PC-9 (cell line): Measurements from ENCODE around the gene PGS1. TPM values are rescaled to one million over a fixed set of nuclear protein-coding genes. Genes with fewer than 3 reads are reported as not detected.

ENCODE experiments used
- BruUV-seq: library from RNA; stranded (reverse); fragments of 400-500 nt; replicated peaks from 2 replicates; lab custom pipeline; 2021; lab: Mats Ljungman, UMichigan
- CTCF ChIA-PET: fragments of 300-600 bp; sonication (Branson Sonifier 250); formaldehyde crosslinking; loops from one replicate; lab custom pipeline; 2022; ENCODE audit warnings: antibody characterized with exemption; lab: Charles Lee
- POLR2A ChIA-PET: fragments of 300-600 bp; sonication (Branson Sonifier 250); formaldehyde crosslinking; loops from one replicate; lab custom pipeline; 2022; ENCODE audit warnings: antibody characterized with exemption; ENCODE audit not compliant: unreplicated experiment; lab: Charles Lee
- DNase-seq, 2 experiments: peaks; one replicate each; pipeline versions ENCODE4 v3.0.0 to v3.0.0-alpha.2; 2015 to 2022; ENCODE audit warnings: mixed read lengths in 1 of 2
- H2AFZ ChIP-seq: fragments of 200-600 bp; sonication (generic); 2 replicates; pipeline ENCODE4 v1.8.1; 2017; ENCODE audit warnings: antibody characterized with exemption
- H3F3A ChIP-seq: fragments of 200-600 bp; sonication (generic); 2 replicates; pipeline ENCODE4 v1.8.1; 2017; ENCODE audit warnings: antibody characterized with exemption, mild to moderate bottlenecking, low read depth; ENCODE audit not compliant: insufficient read depth
- H3K27ac ChIP-seq: fragments of 200-600 bp; sonication (generic); 2 replicates; pipeline ENCODE4 v1.6.1; 2016; ENCODE audit warnings: mixed run types
- H3K27me3 ChIP-seq: fragments of 200-600 bp; sonication (generic); 2 replicates; pipeline ENCODE4 v1.6.1; 2016; ENCODE audit warnings: low read depth, mixed run types; ENCODE audit not compliant: insufficient read depth
- H3K36me3 ChIP-seq: fragments of 200-600 bp; sonication (generic); 2 replicates; pipeline ENCODE4 v1.6.1; 2016; ENCODE audit warnings: low read depth, mixed run types
- H3K4me1 ChIP-seq: fragments of 200-600 bp; sonication (generic); replicated peaks from 2 replicates; pipeline ENCODE4 v1.6.1; 2016; ENCODE audit warnings: mixed run types; ENCODE audit not compliant: insufficient read depth
- H3K4me2 ChIP-seq: fragments of 200-600 bp; sonication (generic); 2 replicates; pipeline ENCODE4 v1.6.1; 2017; ENCODE audit warnings: mixed run types
- H3K4me3 ChIP-seq: fragments of 200-600 bp; sonication (generic); 2 replicates; pipeline ENCODE4 v1.6.1; 2016; ENCODE audit warnings: mixed run types
- H3K79me2 ChIP-seq: fragments of 200-600 bp; sonication (generic); 2 replicates; pipeline ENCODE4 v1.6.1; 2017; ENCODE audit warnings: low read depth, mixed run types
- H3K9me2 ChIP-seq: fragments of 200-600 bp; sonication (generic); 2 replicates; pipeline ENCODE4 v1.8.1; 2017; ENCODE audit warnings: mild to moderate bottlenecking; ENCODE audit not compliant: insufficient read depth
- H3K9me3 ChIP-seq: fragments of 200-600 bp; sonication (generic); 2 replicates; pipeline ENCODE4 v1.8.1; 2016; ENCODE audit warnings: low read depth; ENCODE audit not compliant: insufficient read depth
- H4K20me1 ChIP-seq: fragments of 200-600 bp; sonication (generic); 2 replicates; pipeline ENCODE4 v1.8.1; 2017; ENCODE audit not compliant: insufficient read depth
- EZH2 ChIP-seq: fragments of 200-600 bp; sonication (generic); IDR thresholded peaks from 2 replicates; pipeline ENCODE4 v1.8.0; 2017; ENCODE audit warnings: antibody characterized with exemption, low read depth
- intact Hi-C: fragments of 100-400 bp; cut with micrococcal nuclease; formaldehyde crosslinking; loops from one replicate; pipeline ENCODE4 v1.10.0; 2022; ENCODE audit not compliant: unreplicated experiment
- total RNA-seq: library from RNA; stranded (reverse); gene quantifications from 2 replicates; pipeline ENCODE4 v1.2.3, GENCODE V29; 2021
- TF ChIP-seq, protein P1 (sequence below): fragments of 200-600 bp; sonication (generic); conservative IDR thresholded peaks from 2 replicates; pipeline ENCODE4 v1.6.1; 2017; ENCODE audit warnings: mixed run types, antibody characterized with exemption, mild to moderate bottlenecking, moderate library complexity

Gene PGS1
- total RNA-seq, 1 experiment from 2014 or later = 40.2 TPM

DNA sequence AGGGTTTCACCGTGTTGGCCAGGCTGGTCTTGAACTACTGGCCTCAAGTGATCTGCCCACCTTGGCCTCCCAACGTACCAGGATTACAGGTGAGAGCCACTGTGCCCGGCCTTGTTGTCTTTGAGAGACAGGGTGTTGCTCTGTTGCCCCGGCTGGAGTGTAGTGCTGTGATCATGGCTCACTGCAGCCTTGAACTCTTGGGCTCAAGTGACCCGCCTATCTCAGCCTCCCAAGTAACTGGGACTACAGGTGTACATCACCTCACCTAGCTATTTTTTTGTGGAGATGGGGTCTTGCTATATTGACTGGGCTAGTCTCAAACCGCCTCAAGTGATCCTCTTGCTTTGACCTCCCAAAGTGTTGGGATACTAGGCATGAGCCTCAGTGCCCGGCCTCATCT lies 68.4 kb downstream of the PGS1 start:
- BruUV-seq = no TSS peak
- ChIA-PET CTCF (interaction anchor here (0.6 kb wide), 4 partner anchors 24 to 402 kb away, joined by 3 to 12 read pairs (median 6); no protein-coding TSS in a partner anchor), POLR2A (no interaction called here)
- H3K9me3 ChIP-seq = no peaks in the 10 kb centered on the region
- H2AFZ ChIP-seq = no peak overlapping the region
- H3K27me3 ChIP-seq = no peaks in the 10 kb centered on the region
- intact Hi-C loops = no loop called here
- no peak overlapping the region for H3K4me2 ChIP-seq
- H3K9me2 ChIP-seq = no peaks in the 10 kb centered on the region
- no peaks in the 10 kb centered on the region for H3K36me3 ChIP-seq
- no peak overlapping the region for H3K4me3 ChIP-seq
- no peaks in the 10 kb centered on the region for H3K79me2 ChIP-seq
- no peak overlapping the region for H3K27ac ChIP-seq
- TF ChIP-seq EZH2 = no peak
- TF ChIP-seq, protein P1, sequence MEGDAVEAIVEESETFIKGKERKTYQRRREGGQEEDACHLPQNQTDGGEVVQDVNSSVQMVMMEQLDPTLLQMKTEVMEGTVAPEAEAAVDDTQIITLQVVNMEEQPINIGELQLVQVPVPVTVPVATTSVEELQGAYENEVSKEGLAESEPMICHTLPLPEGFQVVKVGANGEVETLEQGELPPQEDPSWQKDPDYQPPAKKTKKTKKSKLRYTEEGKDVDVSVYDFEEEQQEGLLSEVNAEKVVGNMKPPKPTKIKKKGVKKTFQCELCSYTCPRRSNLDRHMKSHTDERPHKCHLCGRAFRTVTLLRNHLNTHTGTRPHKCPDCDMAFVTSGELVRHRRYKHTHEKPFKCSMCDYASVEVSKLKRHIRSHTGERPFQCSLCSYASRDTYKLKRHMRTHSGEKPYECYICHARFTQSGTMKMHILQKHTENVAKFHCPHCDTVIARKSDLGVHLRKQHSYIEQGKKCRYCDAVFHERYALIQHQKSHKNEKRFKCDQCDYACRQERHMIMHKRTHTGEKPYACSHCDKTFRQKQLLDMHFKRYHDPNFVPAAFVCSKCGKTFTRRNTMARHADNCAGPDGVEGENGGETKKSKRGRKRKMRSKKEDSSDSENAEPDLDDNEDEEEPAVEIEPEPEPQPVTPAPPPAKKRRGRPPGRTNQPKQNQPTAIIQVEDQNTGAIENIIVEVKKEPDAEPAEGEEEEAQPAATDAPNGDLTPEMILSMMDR = no peak
- no peaks in the 10 kb centered on the region for H4K20me1 ChIP-seq
- H3F3A ChIP-seq = no peaks in the 10 kb centered on the region
- H3K4me1 ChIP-seq = no peaks in the 10 kb centered on the region
- DNase-seq = no peak

GRCh38 chr17:78448356-78448993 lies 70.0 kb downstream of the PGS1 start:
- H4K20me1 ChIP-seq = no peaks in the 10 kb centered on the region
- intact Hi-C loops = no loop called here
- no peak for DNase-seq
- no peaks in the 10 kb centered on the region for H3K36me3 ChIP-seq
- H3K27me3 ChIP-seq = no peaks in the 10 kb centered on the region
- H3K27ac ChIP-seq = no peak overlapping the region
- BruUV-seq = no TSS peak
- H3K9me3 ChIP-seq = no peaks in the 10 kb centered on the region
- H3K79me2 ChIP-seq = no peaks in the 10 kb centered on the region
- ChIA-PET CTCF (interaction anchor here (0.7 kb wide), 1 partner anchor 106 kb away, joined by 3 read pairs; no protein-coding TSS in a partner anchor), POLR2A (no interaction called here)
- no peaks in the 10 kb centered on the region for H3K4me1 ChIP-seq
- no peak overlapping the region for H2AFZ ChIP-seq
- no peak overlapping the region for H3K4me2 ChIP-seq
- no peak for TF ChIP-seq EZH2
- TF ChIP-seq, protein P1 = no peak
- no peak overlapping the region for H3K4me3 ChIP-seq
- H3K9me2 ChIP-seq = no peaks in the 10 kb centered on the region
- no peaks in the 10 kb centered on the region for H3F3A ChIP-seq

DNA sequence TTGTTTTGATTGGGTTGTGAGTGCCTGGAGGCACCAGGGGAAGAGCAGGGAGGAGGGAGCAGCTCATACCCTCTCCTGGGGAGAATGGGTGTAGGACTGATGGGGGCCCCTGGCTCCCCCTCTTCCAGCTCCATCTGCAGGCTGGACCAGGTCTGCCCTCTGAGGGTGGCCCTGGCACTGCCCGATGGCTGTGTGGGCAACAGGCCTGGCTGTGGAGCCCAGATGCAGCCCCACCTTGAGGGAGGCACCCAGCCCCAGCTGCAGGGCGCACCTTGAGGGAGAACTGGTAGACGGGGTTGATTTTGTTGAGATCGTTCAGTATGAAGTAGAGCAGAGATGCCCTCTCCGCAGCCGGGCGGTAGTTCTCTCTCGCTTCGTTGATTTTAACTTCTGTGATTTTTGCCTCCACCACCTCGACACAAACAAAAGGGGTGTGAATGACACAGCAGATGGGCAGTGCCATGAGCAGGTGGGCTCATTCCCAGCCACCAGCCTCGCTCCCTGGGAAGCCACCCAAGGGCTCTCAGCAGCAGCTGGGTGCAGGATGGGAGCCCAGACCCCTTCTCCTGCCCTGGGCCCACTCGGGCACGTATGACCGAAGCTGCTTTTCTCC lies 71.6 kb downstream of the PGS1 start:
- H3K9me2 ChIP-seq = no peaks in the 10 kb centered on the region
- no peaks in the 10 kb centered on the region for H3F3A ChIP-seq
- TF ChIP-seq EZH2 = no peak
- TF ChIP-seq, protein P1 = no peak
- intact Hi-C loops = no loop called here
- no peak overlapping the region for H3K4me3 ChIP-seq
- H4K20me1 ChIP-seq = no peaks in the 10 kb centered on the region
- DNase-seq = no peak
- H3K79me2 ChIP-seq = no peaks in the 10 kb centered on the region
- no peaks in the 10 kb centered on the region for H3K4me1 ChIP-seq
- H3K36me3 ChIP-seq = no peaks in the 10 kb centered on the region
- no peaks in the 10 kb centered on the region for H3K27me3 ChIP-seq
- ChIA-PET POLR2A (no interaction called here), CTCF (no interaction called here)
- H3K4me2 ChIP-seq = no peak overlapping the region
- H2AFZ ChIP-seq = no peak overlapping the region
- H3K27ac ChIP-seq = no peak overlapping the region
- no peaks in the 10 kb centered on the region for H3K9me3 ChIP-seq
- BruUV-seq = no TSS peak
